Sigmoid colon (tissue), 4 donors: ENCODE measurements around the gene GPM6B.

Source experiments
- CTCF ChIP-seq, 4 experiments: fragments of 450-650 bp in 3 of 4; fragments of 200-600 bp in 1 of 4; IDR thresholded peaks; one replicate each; pipeline ENCODE4 v1.5.1; 2016 to 2019; ENCODE audit warnings: antibody characterized with exemption in 4 of 4, mild to moderate bottlenecking in 3 of 4, moderate library complexity in 2 of 4
- EP300 ChIP-seq, 4 donors: sonication (generic); formaldehyde crosslinking; IDR thresholded peaks; one replicate each; pipeline ENCODE4 v1.6.1; 2017; ENCODE audit warnings: antibody characterized with exemption in 4 of 4
- POLR2A ChIP-seq, 2 donors: fragments of 450-650 bp; IDR thresholded peaks; one replicate each; pipeline ENCODE4 v1.6.1; 2016; ENCODE audit warnings: antibody characterized with exemption in 2 of 2, mild to moderate bottlenecking in 2 of 2, moderate library complexity in 2 of 2

- no peak for TF ChIP-seq CTCF (IDR thresholded peaks at IDR 0.05)
- no peak for TF ChIP-seq EP300 (IDR thresholded peaks at IDR 0.05)
- no peak for TF ChIP-seq POLR2A (IDR thresholded peaks at IDR 0.05)
Observed at GRCh38 chrX:13845721-13846378, 29.0 kb upstream of the GPM6B start.
